Measurements from ENCODE around the gene ALDH1A2.

The ALDH1A2 gene

GRCh38 chr15:58069008-58069407 lies 3.5 kb upstream of the ALDH1A2 start (continued):
- TF ChIP-seq ZNF112 (tag by site-specific recombination; IDR thresholded peaks at IDR 0.05) = no peak
- TF ChIP-seq GLIS1 (tag by site-specific recombination; IDR thresholded peaks at IDR 0.05) = no peak
- TF ChIP-seq ZNF324 (tag by site-specific recombination; IDR thresholded peaks at IDR 0.05) = no peak
- no peak for TF ChIP-seq ZNF610 (tag by site-specific recombination; IDR thresholded peaks at IDR 0.05; ENCODE audit: borderline replicate concordance)
- TF ChIP-seq MEIS1 (CRISPR knock-in tag; IDR thresholded peaks at IDR 0.05; ENCODE audit: borderline replicate concordance) = no peak
- TF ChIP-seq ZNF274 (IDR thresholded peaks at IDR 0.05; ENCODE audit: low read length) = no peak
- TF ChIP-seq ZNF274 (tag by site-specific recombination; IDR thresholded peaks at IDR 0.05; ENCODE audit: borderline replicate concordance) = no peak
- no peak for TF ChIP-seq TSHZ1 (tag by site-specific recombination; IDR thresholded peaks at IDR 0.05; ENCODE audit: borderline replicate concordance)

GRCh38 chr15:58066042-58066867 lies 744 bp upstream of the ALDH1A2 start:
- peak overlapping the region; percentile 68 for H3K4me3 ChIP-seq (ENCODE audit: low read depth, low read length)
- peaks cover 7% of the 10 kb centered on the region for H3K4me1 ChIP-seq (ENCODE audit: control insufficient read depth, insufficient read depth, low read length)
- H3K36me3 ChIP-seq (ENCODE audit: control insufficient read depth in 2 of 2, insufficient read depth in 1 of 2, low read length in 2 of 2) = no peaks in the 10 kb centered on the region
- H3K27ac ChIP-seq (ENCODE audit: extremely low read depth, low read depth, low read length) = peak overlapping the region; percentile 85; the same call in 1 of the 2 replicates
- POLR2A ChIA-PET = interaction anchor here (1.3 kb wide), 1 partner anchor 27 kb away, joined by 3 read pairs; no protein-coding TSS in a partner anchor
- no peaks in the 10 kb centered on the region for H3K9me3 ChIP-seq (ENCODE audit: control insufficient read depth, insufficient read depth, low read depth, low read length)
- CTCF ChIA-PET = interaction anchor here (0.6 to 5.7 kb wide), 42 partner anchors 9 to 1584 kb away, joined by 3 to 46 read pairs (median 4); no protein-coding TSS in a partner anchor
- TF ChIP-seq ZNF701 (tag by site-specific recombination; IDR thresholded peaks at IDR 0.05) (no peak), ZNF248 (tag by site-specific recombination; IDR thresholded peaks at IDR 0.05) (no peak), ZNF146 (tag by site-specific recombination; IDR thresholded peaks at IDR 0.05) (no peak), ZIC2 (tag by site-specific recombination; IDR thresholded peaks at IDR 0.05) (0 out of 2 replicates have a peak, but pooled peaks have one; percentile 16), ZBTB11 (tag by site-specific recombination; conservative IDR thresholded peaks at IDR 0.05; ENCODE audit: low read depth) (no peak), ZNF560 (tag by site-specific recombination; IDR thresholded peaks at IDR 0.05; ENCODE audit: borderline replicate concordance) (no peak), ZNF561 (tag by site-specific recombination; IDR thresholded peaks at IDR 0.05; ENCODE audit: borderline replicate concordance) (no peak; the same call in 1 of the 2 replicates), ZNF211 (tag by site-specific recombination; IDR thresholded peaks at IDR 0.05; ENCODE audit: low read depth) (no peak), ZNF449 (tag by site-specific recombination; IDR thresholded peaks at IDR 0.05) (peak; percentile 6; the same call in 1 of the 2 replicates), ZNF221 (tag by site-specific recombination; IDR thresholded peaks at IDR 0.05; ENCODE audit: borderline replicate concordance) (no peak), ZNF747 (tag by site-specific recombination; IDR thresholded peaks at IDR 0.05) (no peak), ZNF292 (tag by site-specific recombination; IDR thresholded peaks at IDR 0.05; ENCODE audit: borderline replicate concordance, low read depth) (no peak), ZNF394 (tag by site-specific recombination; IDR thresholded peaks at IDR 0.05; ENCODE audit: borderline replicate concordance) (no peak; the same call in 1 of the 2 replicates), ZNF677 (tag by site-specific recombination; IDR thresholded peaks at IDR 0.05) (no peak), YY1 (tag by site-specific recombination; IDR thresholded peaks at IDR 0.05) (no peak), MYNN (tag by site-specific recombination; IDR thresholded peaks at IDR 0.05; ENCODE audit: borderline replicate concordance) (no peak), ZSCAN23 (tag by site-specific recombination; IDR thresholded peaks at IDR 0.05) (no peak), ZSCAN30 (tag by site-specific recombination; IDR thresholded peaks at IDR 0.05) (peak; percentile 49)
